NCI-H1417 treated with DMSO at 0.1 percent for 48 hours (cell line): ENCODE results near the gene SHISA6.

Source experiments
- DNase-seq: peaks from one replicate; lab custom pipeline; 2025; lab: John Stamatoyannopoulos, UW

The SHISA6 gene

GRCh38 chr17:11539637-11540036 is 298.6 kb downstream of the SHISA6 start:
- no peak for DNase-seq

GRCh38 chr17:11545002-11545401 is 304.0 kb downstream of the SHISA6 start:
- DNase-seq = no peak

DNA sequence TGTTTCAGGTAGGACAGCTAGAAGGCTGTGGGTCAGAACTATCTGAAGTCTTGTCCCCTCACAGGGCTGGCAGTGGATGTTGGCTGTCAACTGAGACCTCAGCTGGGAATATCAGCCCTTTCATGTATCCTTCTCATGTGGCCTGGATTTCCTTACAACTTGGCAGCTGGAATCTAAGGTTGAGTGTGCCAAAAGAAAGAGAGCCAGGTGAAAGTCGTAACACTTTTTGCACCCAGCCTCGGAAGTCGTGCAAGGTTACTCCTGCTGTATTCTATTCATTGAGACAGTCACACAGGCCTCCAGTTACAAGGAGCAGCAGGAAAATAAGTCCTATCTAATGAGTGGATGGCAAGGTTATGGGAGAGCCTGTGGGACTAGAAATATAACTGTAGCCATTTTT is 304.7 kb downstream of the SHISA6 start:
- DNase-seq = no peak

GRCh38 chr17:11547853-11548252 is 306.8 kb downstream of the SHISA6 start:
- no peak for DNase-seq

- no peak for DNase-seq
Measured at GRCh38 chr17:11548398-11548797, 307.4 kb downstream of the SHISA6 start.

DNA sequence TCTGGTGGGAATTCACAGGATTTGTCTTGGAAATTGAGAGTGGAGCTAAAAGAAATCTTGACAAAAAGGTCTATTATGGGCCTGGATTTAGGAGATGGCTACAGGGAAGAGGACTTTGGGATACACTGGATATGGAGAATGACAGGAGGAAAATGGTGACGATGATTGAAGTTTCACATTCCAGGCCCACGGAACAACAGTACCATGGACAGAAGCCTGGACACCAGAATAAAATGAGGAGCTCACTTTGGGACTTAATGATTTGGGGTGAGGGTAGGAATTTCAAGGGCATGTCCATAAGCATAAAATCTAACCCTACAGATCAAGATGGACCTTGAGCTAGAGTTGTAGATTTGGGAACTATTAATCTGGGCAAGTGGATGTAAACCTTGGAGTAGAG is 309.4 kb downstream of the SHISA6 start:
- DNase-seq = no peak

GRCh38 chr17:11551442-11551841 is 310.4 kb downstream of the SHISA6 start:
- DNase-seq = no peak

DNA sequence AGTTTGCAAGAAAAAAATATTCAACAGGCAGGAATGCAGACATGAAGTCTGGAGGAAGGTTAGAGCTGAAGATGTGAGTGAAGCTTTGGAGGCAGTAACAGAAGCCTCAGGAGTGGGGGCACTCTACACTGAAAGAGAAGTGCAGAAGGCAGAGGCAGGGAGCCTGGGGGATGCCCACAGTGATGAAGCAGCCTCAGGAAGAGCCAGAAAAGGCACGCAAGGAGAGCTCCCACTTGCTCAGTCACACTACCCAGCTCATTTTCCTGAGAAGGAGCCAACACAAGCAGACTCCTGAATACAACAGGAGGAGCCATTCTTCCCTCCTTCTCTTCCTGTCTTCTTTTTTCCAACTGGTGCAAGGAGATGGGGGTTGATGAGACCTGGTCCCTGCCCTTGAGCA is 312.1 kb downstream of the SHISA6 start:
- DNase-seq = no peak

DNA sequence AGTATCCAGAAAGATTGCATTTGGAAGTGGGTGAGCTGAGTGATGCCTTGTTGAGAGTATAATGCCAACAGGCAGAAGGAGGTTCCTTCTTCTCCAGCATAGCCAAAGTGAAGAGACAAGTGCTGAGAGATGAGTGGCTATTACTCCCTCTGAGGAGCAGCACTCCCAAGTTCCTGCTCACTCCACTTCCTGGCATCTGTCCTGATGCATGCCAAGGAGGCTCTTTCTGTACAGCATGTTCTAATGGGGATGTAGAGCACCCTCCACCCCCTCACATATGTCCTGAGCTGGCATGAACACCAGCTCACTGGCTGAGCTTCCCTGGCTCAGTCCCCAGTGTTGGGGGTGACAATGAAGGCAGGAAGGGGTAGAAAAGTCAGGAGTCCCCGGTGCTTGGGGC is 313.0 kb downstream of the SHISA6 start:
- no peak for DNase-seq

GRCh38 chr17:11554542-11554941 is 313.5 kb downstream of the SHISA6 start:
- no peak for DNase-seq

DNA sequence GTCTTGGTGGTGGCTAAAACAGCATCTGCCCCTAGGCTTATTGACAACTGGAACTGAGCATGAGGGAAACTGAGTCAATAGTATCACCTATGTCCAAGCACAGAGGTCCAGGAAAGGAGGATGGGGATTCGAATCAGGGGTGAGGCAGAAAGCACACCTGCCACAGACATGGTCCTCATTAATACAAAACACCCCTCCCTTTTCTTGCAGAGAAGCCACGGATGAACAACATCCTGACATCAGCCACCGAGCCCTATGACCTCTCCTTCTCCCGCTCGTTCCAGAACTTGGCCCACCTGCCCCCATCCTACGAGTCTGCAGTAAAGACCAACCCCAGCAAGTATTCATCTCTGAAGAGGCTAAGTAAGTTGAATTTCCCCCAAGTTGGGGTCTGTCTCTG is 314.5 kb downstream of the SHISA6 start:
- no peak for DNase-seq

DNA sequence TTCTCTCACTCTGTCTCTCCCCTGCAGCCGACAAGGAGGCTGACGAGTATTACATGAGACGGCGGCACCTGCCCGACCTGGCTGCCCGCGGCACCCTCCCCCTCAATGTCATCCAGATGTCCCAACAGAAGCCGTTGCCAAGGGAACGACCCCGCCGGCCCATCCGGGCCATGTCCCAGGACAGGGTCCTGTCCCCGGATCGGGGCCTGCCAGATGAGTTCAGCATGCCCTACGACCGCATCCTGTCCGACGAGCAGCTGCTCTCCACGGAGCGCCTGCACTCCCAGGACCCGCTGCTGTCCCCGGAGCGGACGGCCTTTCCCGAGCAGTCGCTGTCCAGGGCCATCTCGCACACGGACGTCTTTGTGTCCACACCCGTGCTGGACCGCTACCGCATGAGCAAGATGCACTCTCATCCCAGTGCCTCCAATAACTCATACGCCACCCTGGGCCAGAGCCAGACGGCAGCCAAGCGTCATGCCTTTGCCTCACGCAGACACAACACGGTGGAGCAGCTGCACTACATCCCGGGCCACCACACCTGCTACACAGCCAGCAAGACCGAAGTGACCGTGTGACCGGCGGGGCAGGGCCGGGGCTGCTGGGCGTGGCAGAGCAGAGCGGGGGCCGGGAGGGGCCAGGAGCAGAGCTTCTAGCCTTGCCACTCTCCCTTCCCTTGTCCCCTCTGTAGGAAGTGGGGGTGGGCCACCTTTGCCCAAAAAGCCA is 316.9 kb downstream of the SHISA6 start:
- DNase-seq = no peak

DNA sequence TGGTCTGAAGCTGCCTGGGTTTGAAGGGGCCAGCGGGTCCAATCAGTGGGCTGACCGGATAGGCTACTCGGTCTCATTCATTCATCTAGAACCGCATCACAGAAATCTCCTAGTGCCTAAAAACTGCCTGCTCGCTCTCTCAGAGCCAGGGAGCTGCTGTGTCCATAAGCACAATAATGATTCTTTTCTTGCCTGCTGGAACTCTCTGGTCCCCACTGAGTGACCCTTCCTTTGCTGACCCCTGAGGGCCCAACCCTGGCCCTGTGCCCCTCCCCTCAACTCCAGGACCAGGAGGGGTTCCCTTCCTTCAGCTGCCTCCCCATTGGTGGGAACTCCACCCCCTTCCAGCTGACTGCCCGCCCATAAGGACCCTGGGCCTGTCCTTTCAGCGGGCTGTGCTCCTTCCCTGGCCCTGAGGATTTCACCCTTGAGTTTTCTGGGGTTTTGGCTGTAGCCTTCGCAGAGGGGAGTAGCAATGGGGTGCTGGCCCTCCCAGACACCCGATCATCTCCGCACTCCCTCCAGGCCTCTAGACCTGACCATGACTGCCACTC is 317.7 kb downstream of the SHISA6 start:
- DNase-seq = no peak

GRCh38 chr17:11559601-11560000 is 318.6 kb downstream of the SHISA6 start:
- DNase-seq = no peak

DNA sequence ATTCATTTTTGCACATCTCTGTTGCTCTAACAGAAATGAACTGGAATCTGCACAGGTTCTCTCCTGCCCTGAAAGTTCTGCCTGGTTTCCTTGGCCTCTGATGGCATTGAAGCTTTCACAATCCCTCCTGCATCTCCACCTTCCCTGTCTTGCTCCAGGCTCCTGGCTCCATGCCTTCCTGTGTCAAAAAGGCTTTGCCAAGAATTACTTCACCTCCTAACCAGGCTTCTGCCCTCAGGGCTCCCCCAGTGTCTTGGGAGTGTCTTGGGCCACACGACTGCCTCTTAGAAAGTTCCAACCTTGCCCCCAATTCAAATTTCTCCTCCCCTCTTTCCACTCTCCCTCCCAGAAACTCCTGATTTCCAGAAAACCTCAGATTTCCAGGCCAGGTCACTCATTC is 320.3 kb downstream of the SHISA6 start:
- DNase-seq = no peak

- no peak for DNase-seq
Measured at GRCh38 chr17:11561702-11562101, 320.7 kb downstream of the SHISA6 start.

- DNase-seq = no peak
Measured at GRCh38 chr17:11564589-11565380, 323.8 kb downstream of the SHISA6 start.

DNA sequence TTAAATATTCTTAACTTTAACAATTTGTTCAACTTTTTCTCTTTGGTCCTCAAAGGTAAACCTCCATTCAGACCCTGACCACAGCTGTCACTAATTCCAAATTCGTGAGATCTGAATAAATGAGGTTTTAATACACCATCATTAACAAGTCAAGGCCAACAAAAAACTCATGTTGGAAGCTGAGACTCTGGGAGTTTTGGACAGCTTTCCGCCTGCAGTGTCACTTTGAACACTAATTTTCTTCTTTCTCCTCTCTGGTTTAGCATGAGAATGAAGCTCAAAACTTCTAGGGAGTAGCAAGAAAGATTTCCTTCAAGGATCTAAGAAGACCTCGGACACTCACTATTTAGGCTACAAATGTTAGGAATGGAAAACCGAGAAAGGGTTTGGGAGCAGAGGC is 324.6 kb downstream of the SHISA6 start:
- DNase-seq = no peak

DNA sequence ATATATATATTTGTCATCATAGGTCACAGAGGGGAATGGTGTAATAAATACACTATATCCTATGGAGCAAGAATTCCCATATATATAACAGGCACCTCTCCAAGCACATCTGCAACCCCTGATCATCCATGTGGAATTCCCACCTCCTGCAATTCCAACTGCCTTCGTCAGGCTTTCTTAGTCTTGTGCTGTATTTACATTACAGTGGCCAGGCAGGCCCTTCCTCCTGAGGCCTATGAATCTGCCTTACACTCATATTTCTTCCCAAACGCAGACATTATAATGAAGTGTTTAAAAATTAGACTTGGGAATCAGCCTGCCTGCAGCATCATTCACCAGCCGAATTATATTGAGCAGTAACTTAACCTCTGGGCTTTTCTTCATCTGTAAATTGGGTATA is 338.0 kb downstream of the SHISA6 start:
- no peak for DNase-seq

DNA sequence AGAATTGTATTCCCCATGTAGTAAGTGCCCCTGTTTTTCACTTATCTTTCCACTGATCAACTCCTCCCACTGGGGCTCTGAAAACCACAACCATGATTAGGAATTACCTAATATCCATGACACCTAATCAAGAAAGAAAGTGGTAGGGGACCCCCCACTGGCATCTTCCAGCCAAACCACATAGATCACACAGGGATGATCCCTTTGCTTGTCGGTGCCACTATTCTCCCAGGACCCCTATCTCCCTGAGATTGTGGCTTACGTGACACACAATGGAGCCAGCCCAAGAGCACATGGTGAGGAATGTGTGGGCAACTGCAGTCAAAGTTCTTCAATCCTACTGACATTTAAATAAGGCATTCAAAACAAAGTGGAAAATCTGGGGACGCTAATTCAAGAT is 339.7 kb downstream of the SHISA6 start:
- no peak for DNase-seq

DNA sequence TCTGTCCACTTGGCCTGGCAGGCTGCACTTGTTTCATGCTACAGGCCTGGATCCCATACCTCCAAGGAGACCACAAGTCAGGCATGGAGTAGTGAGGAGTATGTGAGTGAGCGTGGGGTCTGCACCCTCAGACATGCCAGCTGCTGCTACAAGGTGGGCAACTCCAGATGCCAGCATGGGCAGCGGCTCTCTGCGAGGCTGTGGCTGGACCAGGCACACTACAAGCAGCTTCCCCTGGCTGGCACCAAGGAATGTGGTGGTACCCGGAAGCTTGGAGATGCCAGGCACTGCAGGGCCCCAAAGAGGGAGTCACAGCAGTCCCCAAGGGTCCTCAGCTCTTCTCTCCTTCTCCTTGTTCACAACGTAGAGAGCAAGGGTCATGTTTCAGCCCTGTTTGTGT is 341.2 kb downstream of the SHISA6 start:
- no peak for DNase-seq

DNA sequence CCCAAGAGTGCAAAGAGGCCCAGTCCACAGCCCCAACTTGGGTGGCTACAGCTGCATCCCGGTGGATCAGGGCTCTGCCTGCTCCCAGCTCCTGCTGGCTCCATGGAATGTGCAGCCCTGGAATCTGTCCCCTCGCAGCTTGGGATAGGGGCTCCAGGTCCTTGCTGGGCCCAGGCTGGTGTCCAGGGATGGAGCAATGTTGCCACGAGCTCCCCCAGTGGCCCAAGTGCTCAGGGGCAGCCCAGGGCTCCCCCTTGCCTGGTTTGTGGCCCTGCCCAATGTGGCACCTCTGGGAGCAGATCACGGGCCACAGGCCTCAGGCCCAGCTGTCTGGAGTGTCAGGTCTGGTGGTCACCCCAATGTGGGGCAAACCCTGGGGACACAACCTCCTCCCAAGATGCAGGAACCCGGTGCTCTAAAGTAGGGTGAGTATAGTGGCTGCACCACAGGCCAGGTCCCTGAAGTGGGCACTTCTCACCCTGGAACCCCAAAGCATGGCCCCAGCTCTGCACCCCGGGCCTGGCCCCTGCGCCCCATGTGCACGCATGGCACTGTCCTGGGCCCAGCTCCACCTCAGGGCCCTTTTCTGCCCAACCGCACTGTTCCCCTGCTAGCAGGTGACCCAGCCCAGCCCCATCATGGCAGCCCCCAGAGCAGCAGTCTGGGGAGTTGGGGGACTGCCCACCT is 342.4 kb downstream of the SHISA6 start:
- DNase-seq = no peak

GRCh38 chr17:11589716-11590115 is 348.7 kb downstream of the SHISA6 start:
- DNase-seq = no peak
